Fibroblast of mammary gland (primary cell): ENCODE results near the gene CA7.
"Not testable (repeated sequence)": the region's sequence is repeated elsewhere in the genome, so short reads cannot be mapped to it uniquely, and the experiment has no call there.

Experiments
- DNase-seq: peaks from one replicate; pipeline ENCODE4 v3.0.0-alpha.2; 2010; ENCODE audit warnings: low read depth
- H3K4me3 ChIP-seq: 2 replicates; pipeline ENCODE4 v1.5.1; 2011; ENCODE audit warnings: low read depth, mild to moderate bottlenecking, low read length, moderate library complexity; ENCODE audit not compliant: control insufficient read depth
- TF ChIP-seq, protein P1 (sequence below): conservative IDR thresholded peaks from 2 replicates; pipeline ENCODE4 v1.5.1; 2011; ENCODE audit warnings: low read depth, low read length, inconsistent platforms; ENCODE audit not compliant: control insufficient read depth, insufficient read depth

The CA7 gene

DNA sequence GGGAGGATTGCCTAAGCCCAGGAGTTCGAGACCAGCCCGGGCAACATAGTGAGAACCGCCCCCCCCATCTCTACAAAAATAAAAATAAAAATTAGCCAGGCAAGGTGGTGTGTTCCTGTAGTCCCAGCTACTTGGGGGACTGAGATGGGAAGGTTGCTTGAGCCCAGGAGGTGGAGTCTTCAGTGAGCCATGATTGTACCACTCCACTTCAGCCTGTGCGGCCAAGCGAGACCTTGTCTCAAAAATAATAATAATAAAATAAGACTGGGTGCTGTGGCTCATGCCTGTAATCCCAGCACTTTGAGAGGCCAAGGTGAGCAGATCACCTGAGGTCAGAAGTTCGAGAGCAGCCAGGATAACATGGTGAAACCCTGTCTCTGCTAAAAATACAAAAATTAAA lies 47.6 kb downstream of the CA7 start:
- TF ChIP-seq, protein P1, sequence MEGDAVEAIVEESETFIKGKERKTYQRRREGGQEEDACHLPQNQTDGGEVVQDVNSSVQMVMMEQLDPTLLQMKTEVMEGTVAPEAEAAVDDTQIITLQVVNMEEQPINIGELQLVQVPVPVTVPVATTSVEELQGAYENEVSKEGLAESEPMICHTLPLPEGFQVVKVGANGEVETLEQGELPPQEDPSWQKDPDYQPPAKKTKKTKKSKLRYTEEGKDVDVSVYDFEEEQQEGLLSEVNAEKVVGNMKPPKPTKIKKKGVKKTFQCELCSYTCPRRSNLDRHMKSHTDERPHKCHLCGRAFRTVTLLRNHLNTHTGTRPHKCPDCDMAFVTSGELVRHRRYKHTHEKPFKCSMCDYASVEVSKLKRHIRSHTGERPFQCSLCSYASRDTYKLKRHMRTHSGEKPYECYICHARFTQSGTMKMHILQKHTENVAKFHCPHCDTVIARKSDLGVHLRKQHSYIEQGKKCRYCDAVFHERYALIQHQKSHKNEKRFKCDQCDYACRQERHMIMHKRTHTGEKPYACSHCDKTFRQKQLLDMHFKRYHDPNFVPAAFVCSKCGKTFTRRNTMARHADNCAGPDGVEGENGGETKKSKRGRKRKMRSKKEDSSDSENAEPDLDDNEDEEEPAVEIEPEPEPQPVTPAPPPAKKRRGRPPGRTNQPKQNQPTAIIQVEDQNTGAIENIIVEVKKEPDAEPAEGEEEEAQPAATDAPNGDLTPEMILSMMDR = no peak
- DNase-seq = no peak

GRCh38 chr16:66894055-66894454 lies 49.8 kb downstream of the CA7 start:
- DNase-seq = no peak
- TF ChIP-seq, protein P1 = no peak
- H3K4me3 ChIP-seq = no peak overlapping the region

More for the DNA sequence above, 47.6 kb downstream of the CA7 start:
- H3K4me3 ChIP-seq = no peak overlapping the region

GRCh38 chr16:66894948-66895688 lies 50.9 kb downstream of the CA7 start:
- peak; percentile 71 for DNase-seq
- no peak overlapping the region for H3K4me3 ChIP-seq
- TF ChIP-seq, protein P1 = peak; percentile 92

DNA sequence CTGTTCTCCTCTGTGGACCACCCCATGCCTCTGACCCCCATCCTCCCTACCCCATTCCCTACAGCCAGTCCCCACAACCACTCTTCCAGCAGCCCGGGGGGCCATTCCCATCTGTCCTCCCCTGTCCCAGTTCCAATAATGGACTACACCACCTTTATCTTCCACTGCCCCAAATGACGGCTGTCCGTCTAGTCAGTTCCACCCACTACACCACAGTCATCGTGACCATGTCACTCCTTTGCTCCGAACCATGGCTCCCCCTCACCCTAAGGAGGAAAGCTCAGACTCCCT lies 51.4 kb downstream of the CA7 start:
- DNase-seq = no peak
- H3K4me3 ChIP-seq = no peak overlapping the region
- TF ChIP-seq, protein P1 = no peak

GRCh38 chr16:66895999-66896398 lies 51.8 kb downstream of the CA7 start:
- DNase-seq = no peak
- no peak overlapping the region for H3K4me3 ChIP-seq
- TF ChIP-seq, protein P1 = no peak

GRCh38 chr16:66896682-66897081 lies 52.5 kb downstream of the CA7 start:
- not testable (repeated sequence) for DNase-seq, H3K4me3 ChIP-seq

- peak; percentile 45 for DNase-seq
- TF ChIP-seq, protein P1 = no peak
- no peak overlapping the region for H3K4me3 ChIP-seq
These were observed 54.0 kb downstream of the CA7 start for GRCh38 chr16:66898207-66898606.
